Heart right ventricle (tissue), 16 donors: ENCODE results near the gene STX16. TPM values are rescaled to one million over a fixed set of nuclear protein-coding genes. Genes with fewer than 3 reads are reported as not detected.

Experiments used
- ATAC-seq, 8 donors: fragments of 200-7000 bp; cut with Tn5 transposase; one replicate each; pipeline ENCODE4 v1.9.1; 2020; ENCODE audit warnings: mild to moderate bottlenecking in 8 of 8, moderate library complexity in 8 of 8, moderate number of reproducible peaks in 1 of 8
- DNase-seq, 2 donors: peaks; one replicate each; pipeline ENCODE4 v3.0.0-alpha.2; 2020
- H3K27ac ChIP-seq, 10 donors: fragments of 200-600 bp; sonication (generic) in 2 of 10; one replicate each; pipeline versions ENCODE4 v1.5.0 to v1.8.0; 2020 to 2022; ENCODE audit warnings: mild to moderate bottlenecking in 3 of 10
- H3K27me3 ChIP-seq, 7 donors: fragments of 200-600 bp; one replicate each; pipeline ENCODE4 v1.8.0; 2021 to 2022; ENCODE audit warnings: mild to moderate bottlenecking in 2 of 7
- H3K36me3 ChIP-seq, 9 donors: fragments of 200-600 bp; sonication (generic) in 1 of 9; one replicate each; pipeline versions ENCODE4 v1.5.0 to v1.8.0; 2020 to 2022; ENCODE audit warnings: mild to moderate bottlenecking in 2 of 9
- H3K4me1 ChIP-seq, 9 donors: fragments of 200-600 bp; sonication (generic) in 1 of 9; one replicate each; pipeline versions ENCODE4 v1.5.0 to v1.8.0; 2020 to 2022; ENCODE audit warnings: mild to moderate bottlenecking in 4 of 9
- H3K4me3 ChIP-seq, 10 donors: fragments of 200-600 bp; sonication (generic) in 2 of 10; one replicate each; pipeline versions ENCODE4 v1.5.0 to v1.8.0; 2020 to 2022; ENCODE audit warnings: mild to moderate bottlenecking in 7 of 10, moderate library complexity in 2 of 10
- H3K9me3 ChIP-seq, 11 donors: fragments of 200-600 bp in 10 of 11; sonication (generic) in 2 of 11; one replicate each; pipeline versions ENCODE4 v1.5.0 to v1.8.0; 2013 to 2022; ENCODE audit warnings: mild to moderate bottlenecking in 2 of 11, control low read depth in 1 of 11, moderate library complexity in 1 of 11
- WGBS, 2 donors: extraction: QIAGEN DNeasy Blood & Tissue Kit; methylation state at CpG; one replicate each; pipeline ENCODE4 v1.1.7; 2013; ENCODE audit warnings: inconsistent platforms in 1 of 2; 5-methylcytosine and 5-hydroxymethylcytosine counted together
- intact Hi-C, 10 donors: fragments of 100-400 bp; cut with DNase I; formaldehyde crosslinking; loops; one replicate each; pipeline versions ENCODE4 v1.11.1 to v1.14.2; 2022
- polyA plus RNA-seq, 2 donors: library from polyadenylated mRNA; stranded (reverse); fragments of 200-250 nt; gene quantifications; one replicate each; pipeline ENCODE4 v1.2.3, GENCODE V29; 2013
- total RNA-seq, 10 donors: library from RNA; stranded (reverse); fragmentation: NEBNext Ultra II Directional in 3 of 10; extraction: Animal tissue kit (Norgen Biotek cat#: 25700) in 3 of 10; gene quantifications; one replicate each; pipeline versions ENCODE4 v1.2.1 to v1.2.4, GENCODE V29; 2021 to 2023
- TF ChIP-seq, protein P1 (sequence below), 9 donors: fragments of 200-600 bp; sonication (generic) in 2 of 9; IDR thresholded peaks; one replicate each; pipeline versions ENCODE4 v1.5.0 to v1.8.0; 2021 to 2022; ENCODE audit warnings: antibody characterized with exemption in 9 of 9, mild to moderate bottlenecking in 5 of 9, moderate library complexity in 1 of 9
- donor health status: Arrhythmogenic right ventricular cardiomyopathy.
- donor health status: ischemic (EF 13 %, LVEDD 7.1; RV severe dilation, severe dysfunction).
- donor health status: healthy with polysubstance abuse.
- donor health status: DM: no; HTN: yes; CAD: no.
- donor health status: DM: no; HTN: no; CAD: no.
- donor health status: ischemic (EF 25% LVEDD 6.9; RV normal size, moderate dysfunction).
- donor health status: ischemic (EF 25% LVEDD 5.7; RV mildly dilated, moderate dysfunction).
- donor health status: healthy.
- donor health status: DM: yes; HTN: yes; CAD: no.
- donor health status: Ischemic cardiomyopathy.
- donor health status: ischemic (EF 35%, LVEDD 5.7; RV mildly dilated, moderate dysfunction).
- donor health status: nonischemic (EF 11% LVEDD 7.7; RV severe dilation, severe dysfunction).
- donor health status: DM: yes; HTN: yes; CAD: no.
- donor health status: PGD.
- donor health status: ischemic (EF 29% LVEDD 5.4; RV normal size, mild dysfunction).
- donor health status: nonischemic (EF 23%, LVEDD 6.1; RV moderate dilation, normal function).

Gene STX16
- total and polyA plus RNA-seq, 12 donors, result 17.1 to 57.6 (median 27.0) TPM

DNA sequence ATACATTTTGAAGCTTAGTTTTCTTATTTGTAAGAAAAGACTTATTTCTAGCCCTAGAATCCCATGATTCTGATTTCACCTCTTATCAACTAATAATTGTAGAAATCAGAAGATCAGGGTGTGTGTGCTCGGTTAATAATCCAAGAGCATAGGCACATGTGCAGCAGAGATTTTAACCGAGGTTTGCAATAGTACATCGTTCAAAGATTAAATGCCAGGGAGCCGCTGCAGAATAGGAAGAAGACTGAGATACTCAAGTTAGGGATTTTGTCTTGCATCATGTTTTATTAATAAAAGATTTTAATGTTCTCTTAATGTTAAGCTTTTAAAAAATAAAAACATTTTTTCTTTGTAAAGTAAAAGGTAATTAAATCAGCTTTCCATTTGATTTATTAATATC, 6.9 kb downstream of the STX16 start:
- Histone ChIP-seq H3K27ac (peak overlapping the region in 3 of 10 donors; percentile 32 to 45 (median 35)), H3K9me3 (no peaks in the 10 kb centered on the region), H3K4me1 (peaks cover 3 to 95% (median 85%) of the 10 kb centered on the region in 9 donors), H3K27me3 (no peaks in the 10 kb centered on the region), H3K4me3 (no peak overlapping the region), H3K36me3 (peaks cover 0 to 28% (median 0%) of the 10 kb centered on the region in 9 donors)
- intact Hi-C loops, result loop anchor here in 4 of 10 donors (10.0 kb wide), 5 partner anchors 187 to 567 kb away; partner anchors contain the start of genes ATP5F1E (in 1 of the 4), GNAS (in 1 of the 4) and GNAS-AS1 (in 1 of the 4)
- TF ChIP-seq, protein P1, sequence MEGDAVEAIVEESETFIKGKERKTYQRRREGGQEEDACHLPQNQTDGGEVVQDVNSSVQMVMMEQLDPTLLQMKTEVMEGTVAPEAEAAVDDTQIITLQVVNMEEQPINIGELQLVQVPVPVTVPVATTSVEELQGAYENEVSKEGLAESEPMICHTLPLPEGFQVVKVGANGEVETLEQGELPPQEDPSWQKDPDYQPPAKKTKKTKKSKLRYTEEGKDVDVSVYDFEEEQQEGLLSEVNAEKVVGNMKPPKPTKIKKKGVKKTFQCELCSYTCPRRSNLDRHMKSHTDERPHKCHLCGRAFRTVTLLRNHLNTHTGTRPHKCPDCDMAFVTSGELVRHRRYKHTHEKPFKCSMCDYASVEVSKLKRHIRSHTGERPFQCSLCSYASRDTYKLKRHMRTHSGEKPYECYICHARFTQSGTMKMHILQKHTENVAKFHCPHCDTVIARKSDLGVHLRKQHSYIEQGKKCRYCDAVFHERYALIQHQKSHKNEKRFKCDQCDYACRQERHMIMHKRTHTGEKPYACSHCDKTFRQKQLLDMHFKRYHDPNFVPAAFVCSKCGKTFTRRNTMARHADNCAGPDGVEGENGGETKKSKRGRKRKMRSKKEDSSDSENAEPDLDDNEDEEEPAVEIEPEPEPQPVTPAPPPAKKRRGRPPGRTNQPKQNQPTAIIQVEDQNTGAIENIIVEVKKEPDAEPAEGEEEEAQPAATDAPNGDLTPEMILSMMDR (IDR thresholded peaks at IDR 0.05), result no peak
- no peak for ATAC-seq
- DNase-seq, result no peak
- 27 to 45% methylated on average over 4 of the region's 4 CpGs for WGBS, 2 donors

DNA sequence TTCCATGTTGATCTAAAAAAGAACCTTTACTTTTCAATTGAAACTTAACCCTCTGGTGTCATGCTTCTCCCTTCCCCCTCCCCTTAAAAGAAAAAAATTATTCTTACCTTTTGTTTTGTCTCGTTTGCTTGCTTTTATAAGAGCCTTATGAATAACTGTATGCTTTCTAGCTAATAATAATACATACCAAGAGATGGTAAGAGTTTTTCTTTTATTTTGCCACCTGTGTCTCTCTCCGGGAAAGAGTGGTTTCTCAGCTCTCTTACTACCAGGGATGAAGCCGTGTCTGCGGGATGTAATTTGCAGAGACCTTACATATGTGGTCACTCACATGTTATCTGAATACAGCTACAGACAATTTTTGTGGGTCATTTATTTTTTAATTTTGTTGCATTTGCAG, 7.7 kb downstream of the STX16 start:
- no peaks in the 10 kb centered on the region for H3K27me3 ChIP-seq
- H3K9me3 ChIP-seq, result no peaks in the 10 kb centered on the region
- peaks cover 3 to 88% (median 78%) of the 10 kb centered on the region in 9 donors for H3K4me1 ChIP-seq
- H3K4me3 ChIP-seq, result no peak overlapping the region
- H3K36me3 ChIP-seq, result peaks cover 0 to 36% (median 0%) of the 10 kb centered on the region in 9 donors
- intact Hi-C loops, result loop anchor here in 4 of 10 donors (10.0 kb wide), 5 partner anchors 186 to 566 kb away; partner anchors contain the start of genes ATP5F1E (in 1 of the 4), GNAS (in 1 of the 4) and GNAS-AS1 (in 1 of the 4)
- no peak overlapping the region for H3K27ac ChIP-seq
- ATAC-seq (no peak), DNase-seq (no peak)
- TF ChIP-seq, protein P1 (IDR thresholded peaks at IDR 0.05), result no peak
- 71 to 74% methylated on average over 4 of the region's 4 CpGs for whole genome bisulfite sequencing, 2 donors

DNA sequence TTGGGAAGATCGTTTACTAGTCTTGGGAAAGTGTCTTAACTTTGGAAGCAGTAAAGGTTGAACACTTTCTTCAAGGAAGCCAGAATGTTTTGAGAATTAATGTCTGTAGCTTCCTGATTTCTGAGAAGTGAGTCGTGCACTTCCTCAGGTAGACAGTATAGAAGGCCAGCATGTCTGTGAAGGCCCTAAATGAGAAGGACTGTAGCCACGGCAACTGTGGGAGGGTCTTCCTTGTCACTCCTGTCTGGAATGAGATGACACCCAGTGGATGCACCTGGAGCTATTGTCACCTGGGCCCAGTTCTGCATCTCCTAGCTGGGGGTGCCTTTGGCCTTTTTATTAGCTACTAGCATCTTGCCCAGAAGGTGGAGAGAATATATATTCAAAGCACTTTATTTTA, 8.8 kb downstream of the STX16 start:
- WGBS, 2 donors, result 48 to 61% methylated on average over 3 of the region's 3 CpGs
- intact Hi-C loops, result loop anchor here in 4 of 10 donors (10.0 kb wide), 5 partner anchors 185 to 565 kb away; partner anchors contain the start of genes ATP5F1E (in 1 of the 4), GNAS (in 1 of the 4) and GNAS-AS1 (in 1 of the 4)
- H3K27ac ChIP-seq, result peak overlapping the region in 3 of 10 donors; percentile 4 to 75 (median 11)

DNA sequence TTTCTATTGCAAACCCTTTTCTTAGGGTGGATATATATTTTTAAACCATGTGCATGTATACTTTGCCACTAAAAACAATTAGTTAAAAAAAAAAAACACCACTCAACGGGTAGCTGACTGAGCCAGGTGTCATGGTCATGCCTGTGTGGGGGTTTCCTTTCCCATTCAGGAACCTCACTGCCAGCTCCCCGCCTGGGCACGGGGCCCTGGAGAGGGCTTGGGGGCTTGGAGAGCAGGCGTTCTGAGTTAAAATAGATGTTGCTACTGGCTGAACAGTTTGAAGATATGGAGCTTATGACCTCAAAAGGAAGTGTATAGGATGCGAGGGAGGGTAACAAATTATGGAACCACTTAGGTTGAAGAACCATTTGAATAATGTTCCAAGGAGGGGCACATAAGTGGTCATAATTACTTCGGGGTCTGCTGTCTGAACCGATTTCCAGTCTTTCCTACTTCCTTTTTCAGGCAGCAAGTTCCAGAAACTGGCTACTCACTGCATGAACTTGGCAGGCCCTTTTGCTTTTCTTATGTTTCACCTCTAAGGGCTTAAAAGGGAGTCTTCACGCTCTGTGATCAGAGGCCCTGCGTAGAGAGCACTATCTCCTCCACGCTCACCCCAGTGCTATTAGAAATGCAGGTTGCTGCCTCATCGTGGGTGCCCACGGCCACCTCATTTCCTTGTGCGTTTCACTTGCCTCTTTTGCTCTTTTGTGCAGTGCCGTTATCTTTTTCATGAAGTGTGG, 9.9 kb downstream of the STX16 start:
- intact Hi-C loops, result loop anchor here in 1 of 10 donors (1.0 kb wide), 1 partner anchor 9 kb away; no protein-coding TSS in a partner anchor
- Histone ChIP-seq H3K9me3 (no peaks in the 10 kb centered on the region), H3K4me3 (no peak overlapping the region), H3K4me1 (peaks cover 3 to 65% (median 57%) of the 10 kb centered on the region in 9 donors), H3K27ac (peak overlapping the region in 4 of 10 donors; percentile 17 to 75 (median 30)), H3K27me3 (no peaks in the 10 kb centered on the region), H3K36me3 (peaks cover 0 to 58% (median 0%) of the 10 kb centered on the region in 9 donors)
- TF ChIP-seq, protein P1 (IDR thresholded peaks at IDR 0.05), result no peak
- DNase-seq (no peak), ATAC-seq (peak in 2 of 8 donors; percentile 29 to 32)
- WGBS, 2 donors, result 67 to 68% methylated on average over 14 of the region's 14 CpGs

More for the DNA sequence above, 8.8 kb downstream of the STX16 start:
- DNase-seq (no peak), ATAC-seq (no peak)
- H3K4me1 ChIP-seq, result peaks cover 3 to 77% (median 68%) of the 10 kb centered on the region in 9 donors
- no peaks in the 10 kb centered on the region for H3K9me3 ChIP-seq
- no peak overlapping the region for H3K4me3 ChIP-seq
- no peaks in the 10 kb centered on the region for H3K27me3 ChIP-seq
- TF ChIP-seq, protein P1 (IDR thresholded peaks at IDR 0.05), result no peak
- H3K36me3 ChIP-seq, result peaks cover 0 to 47% (median 0%) of the 10 kb centered on the region in 9 donors
